Stimulated activated CD4-positive, alpha-beta T cell treated with anti-CD3 and anti-CD28 coated beads, Interleukin-4, amount 100 ng/mL, for 48 hours (primary cell): ENCODE results near the gene CTU2.

Experiments used
- DNase-seq, 2 donors: peaks; one replicate each; pipeline ENCODE4 v3.0.0-alpha.2; 2020; ENCODE audit warnings: low read depth in 2 of 2

The CTU2 gene

DNA sequence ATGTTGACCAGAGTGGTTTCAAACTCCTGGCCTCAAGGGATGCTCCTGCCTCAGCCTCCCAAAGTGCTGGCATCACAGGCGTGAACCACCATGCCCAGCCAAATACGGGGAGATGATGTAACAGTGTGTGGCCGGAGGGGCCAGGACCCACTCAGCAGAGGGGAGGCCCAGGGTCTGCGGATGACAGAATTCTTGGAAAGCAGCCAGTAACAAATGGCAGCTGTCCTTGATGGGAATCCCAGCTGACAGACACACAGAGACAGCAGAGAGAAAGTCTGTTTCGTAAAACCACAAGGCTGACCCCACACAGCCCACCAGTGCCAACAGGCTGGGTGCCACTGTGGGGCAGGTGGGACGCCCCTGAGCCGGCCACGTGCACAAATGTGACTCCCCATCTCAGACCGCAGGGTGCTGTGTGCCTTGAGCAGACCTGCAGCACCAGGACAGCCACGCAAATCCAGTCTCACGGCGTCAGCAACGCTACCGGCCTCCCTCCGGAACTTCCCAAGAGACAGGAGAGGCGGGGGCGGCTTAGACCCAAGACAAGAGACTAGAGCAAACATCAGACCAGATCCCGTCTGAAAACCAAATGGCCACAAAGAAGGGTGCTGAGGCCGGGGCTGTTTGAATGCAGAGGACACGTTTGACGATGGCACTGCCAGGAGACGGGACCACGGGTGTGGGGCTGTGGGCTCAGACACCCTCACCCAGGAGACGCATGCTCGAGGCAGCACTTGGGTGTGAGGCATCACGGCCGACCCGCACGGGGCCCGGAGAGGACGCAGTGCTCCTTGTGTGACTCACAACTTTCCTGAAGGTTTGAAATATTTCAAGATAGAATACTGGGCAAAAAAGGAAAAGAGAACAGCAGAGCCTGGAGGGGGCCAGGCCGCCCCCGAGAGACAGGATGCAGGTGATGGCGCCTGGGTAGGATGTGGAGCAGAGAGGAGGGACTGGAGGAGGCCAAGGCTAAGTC is 24.6 kb downstream of the CTU2 start:
- DNase-seq = no peak

DNA sequence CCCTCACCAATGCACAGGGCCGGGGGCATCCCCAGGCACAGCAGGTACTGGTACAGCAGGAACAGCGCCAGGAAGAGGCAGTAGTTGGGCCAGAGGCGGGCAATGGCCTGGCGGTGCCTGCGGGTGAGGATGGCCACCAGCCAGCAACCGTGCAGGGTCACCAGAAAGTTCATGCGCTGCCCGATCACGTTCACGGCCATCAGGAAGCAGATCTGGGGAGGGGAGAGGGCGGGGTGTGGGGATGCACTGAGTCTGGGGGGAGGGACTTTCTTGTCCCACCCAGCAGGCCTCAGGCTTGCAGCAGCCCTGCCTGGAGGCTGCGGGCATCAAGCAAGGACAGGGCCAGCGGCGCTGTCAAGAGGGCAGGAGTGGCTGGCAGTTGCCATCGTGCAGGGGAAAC is 25.4 kb downstream of the CTU2 start:
- no peak for DNase-seq

GRCh38 chr16:88732172-88732960 is 26.1 kb downstream of the CTU2 start:
- DNase-seq = no peak

- no peak for DNase-seq
Measured at GRCh38 chr16:88732961-88733294, 26.6 kb downstream of the CTU2 start.

DNA sequence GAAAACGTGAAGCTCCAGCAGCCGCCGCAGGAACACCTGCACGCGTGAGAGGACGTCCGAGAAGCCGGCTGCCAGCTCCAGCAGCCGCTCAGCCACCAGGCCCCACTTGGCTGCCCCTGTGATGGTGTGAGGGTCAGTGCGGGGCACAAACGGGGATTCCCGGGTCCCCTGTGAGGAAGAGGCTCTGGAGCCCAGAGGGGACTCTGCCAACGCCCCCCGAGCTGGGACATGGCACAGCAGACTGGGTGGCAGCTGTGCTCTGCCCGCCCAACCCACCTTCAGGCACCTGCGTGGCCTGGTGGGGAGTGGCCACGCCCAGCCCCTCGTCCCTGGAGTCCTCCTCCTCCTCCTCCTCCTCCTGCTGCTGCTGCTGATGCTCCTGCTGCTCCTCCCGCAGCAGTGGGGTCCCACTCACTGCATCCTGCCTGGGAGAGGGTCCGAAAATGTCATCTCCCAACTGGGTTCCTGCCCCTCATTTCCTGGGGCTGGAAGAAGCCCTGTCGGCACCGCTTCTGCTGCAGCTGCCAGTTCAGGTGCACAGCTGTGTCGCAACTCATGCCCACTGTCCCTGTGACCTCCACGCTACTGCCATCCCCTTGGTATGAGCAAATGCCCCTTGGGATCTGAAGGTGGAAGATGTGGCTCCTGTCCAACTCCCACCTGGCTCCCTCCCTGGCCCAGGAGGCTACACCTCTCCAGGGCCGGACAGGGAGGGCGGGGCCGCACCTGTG is 27.5 kb downstream of the CTU2 start:
- DNase-seq = no peak

- no peak for DNase-seq
Measured at GRCh38 chr16:88734361-88734728, 28.0 kb downstream of the CTU2 start.

DNA sequence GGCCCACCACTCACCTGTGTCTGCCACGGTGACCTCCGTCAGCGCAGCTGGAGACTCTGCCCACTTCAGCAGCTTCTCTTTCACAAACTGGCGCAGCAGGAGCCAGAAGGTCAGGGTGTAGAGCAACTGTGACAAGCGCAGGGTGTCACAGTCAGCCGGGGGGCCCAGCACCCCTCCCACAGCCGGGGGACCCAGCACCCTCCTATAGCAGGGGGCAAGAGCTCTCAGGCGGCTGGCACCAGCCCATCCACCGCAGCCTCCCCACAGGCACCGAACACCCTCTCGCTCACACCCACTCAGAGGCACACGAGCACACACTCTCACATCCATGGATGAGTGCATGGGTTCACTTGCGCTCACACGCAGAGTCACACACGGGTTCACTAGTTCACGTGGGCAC is 28.8 kb downstream of the CTU2 start:
- no peak for DNase-seq

- no peak for DNase-seq
Measured at GRCh38 chr16:88735616-88736015, 29.3 kb downstream of the CTU2 start.

DNA sequence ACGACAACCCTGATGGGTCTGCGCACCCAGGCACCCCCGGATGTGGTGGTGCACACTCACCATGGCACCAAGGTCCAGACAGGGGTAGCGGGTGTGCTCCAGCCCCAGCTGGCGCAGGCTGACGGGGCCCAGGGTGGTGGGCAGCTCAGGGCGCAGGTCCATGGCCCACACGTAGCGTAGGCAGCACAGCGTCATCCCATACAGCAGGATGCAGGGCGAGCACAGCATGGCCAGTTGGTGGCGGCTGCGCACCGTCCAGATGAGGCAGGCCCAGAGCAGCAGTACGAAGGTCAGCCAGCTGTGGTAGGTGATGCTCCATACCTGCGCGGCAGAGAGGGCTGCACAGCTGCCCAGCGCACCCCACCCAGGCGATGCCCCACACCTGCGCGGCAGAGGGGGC is 29.8 kb downstream of the CTU2 start:
- DNase-seq = no peak

GRCh38 chr16:88736496-88736895 is 30.2 kb downstream of the CTU2 start:
- no peak for DNase-seq

DNA sequence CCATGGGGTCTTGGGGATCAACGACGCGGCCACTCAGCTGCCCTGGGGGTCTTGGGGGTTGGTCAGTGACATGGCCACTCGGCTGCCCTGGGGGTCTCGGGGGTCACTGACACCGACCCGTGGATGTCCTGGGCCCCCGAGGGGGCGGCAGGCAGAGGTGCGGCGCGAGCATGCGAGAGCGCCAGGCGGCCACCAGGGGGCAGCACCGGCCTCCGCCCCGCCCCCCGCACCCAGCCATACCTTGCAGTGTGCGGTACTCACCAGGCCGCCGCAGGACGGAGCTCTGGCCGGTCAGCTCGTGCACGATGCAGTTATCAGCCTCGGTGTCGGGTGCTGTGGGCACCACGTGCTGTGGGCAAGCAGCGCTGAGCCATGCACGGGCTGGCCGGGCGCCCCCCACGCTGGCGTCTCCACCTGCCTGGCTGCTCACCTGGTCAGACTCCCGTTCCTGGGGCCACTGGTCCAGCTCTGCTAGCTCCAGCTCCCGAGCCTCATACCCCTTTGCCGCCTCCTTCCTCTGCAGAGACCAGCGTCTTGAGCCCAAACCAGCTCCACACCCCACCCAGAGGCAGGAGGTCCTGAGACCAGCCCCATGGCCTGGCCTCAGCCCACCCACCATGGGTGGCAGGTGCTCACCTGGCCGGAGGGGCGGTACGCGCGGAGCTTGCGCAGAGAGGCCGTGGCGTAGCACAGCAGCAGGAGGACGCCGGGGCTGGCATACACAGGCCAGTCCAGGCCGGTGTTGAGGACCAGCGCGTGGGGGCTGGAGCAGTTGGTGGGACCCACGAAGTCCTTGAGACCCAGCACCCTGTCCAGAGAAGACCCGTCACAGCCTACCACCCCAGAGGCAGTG is 31.2 kb downstream of the CTU2 start:
- peak; percentile 51 to 63 for DNase-seq

DNA sequence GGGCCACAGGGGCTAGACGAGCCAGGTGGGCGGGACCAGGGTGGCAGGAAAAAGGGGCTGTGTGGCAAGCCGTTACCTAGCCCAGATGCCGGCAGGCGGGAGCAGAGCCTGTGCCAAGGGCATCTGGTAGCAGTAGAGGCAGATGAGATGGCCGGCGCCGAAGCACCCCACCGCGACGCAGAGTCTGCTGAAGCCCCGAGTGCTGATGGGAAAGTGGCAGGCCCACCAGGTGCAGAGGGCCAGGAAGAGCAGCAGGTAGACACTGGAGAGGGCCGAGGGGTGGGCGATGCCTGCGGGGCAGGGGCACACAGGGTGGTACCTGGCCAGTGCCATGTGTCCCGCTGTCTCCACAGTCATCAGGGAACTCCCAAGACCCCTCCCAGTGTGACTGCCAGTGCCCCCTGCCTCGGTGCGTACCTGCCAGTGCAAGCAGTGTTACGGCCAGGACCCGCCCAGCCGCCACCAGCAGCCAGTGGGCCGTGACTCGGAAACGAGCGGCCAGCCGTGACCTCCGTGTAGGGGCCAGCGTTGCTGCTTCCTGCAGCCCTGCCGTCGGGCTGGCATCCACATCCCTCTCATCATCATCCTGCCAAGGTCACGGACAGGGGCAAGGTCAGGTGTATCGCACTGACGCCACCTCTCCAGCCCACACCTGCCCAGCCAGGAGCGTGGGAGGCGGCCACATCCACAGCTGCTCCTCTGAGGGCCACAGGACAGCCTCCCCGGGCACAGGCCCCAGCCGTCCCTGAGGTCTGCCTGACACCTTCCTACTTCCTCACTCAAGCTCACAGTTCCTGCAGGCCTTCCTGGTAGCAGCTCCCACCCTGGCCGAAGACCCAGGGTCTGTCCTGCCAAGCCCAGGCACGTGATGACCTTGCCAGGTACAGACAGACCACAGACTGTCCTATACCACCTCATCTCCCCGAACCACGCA is 32.1 kb downstream of the CTU2 start:
- DNase-seq = no peak

- no peak for DNase-seq
Measured at GRCh38 chr16:88739139-88739976, 33.1 kb downstream of the CTU2 start.

GRCh38 chr16:88739977-88740726 is 33.8 kb downstream of the CTU2 start:
- no peak for DNase-seq

DNA sequence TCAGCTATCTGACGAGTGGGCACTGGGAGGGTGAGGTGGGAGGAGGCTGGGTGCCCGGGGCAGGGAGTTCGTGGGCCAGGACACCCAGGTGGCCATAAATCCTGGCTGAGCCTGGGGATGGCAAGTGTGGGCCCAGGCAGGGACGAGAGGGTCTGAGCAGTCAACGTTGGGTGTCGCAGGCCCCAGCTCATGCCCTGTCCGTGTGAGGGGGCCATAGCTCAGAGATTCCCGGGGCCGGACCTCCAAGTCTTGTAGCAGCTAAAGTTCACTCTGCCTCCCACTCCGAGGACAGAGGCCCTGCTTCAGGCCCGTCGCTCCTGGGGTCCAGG is 34.4 kb downstream of the CTU2 start:
- DNase-seq = no peak

GRCh38 chr16:88741368-88741767 is 35.1 kb downstream of the CTU2 start:
- DNase-seq = no peak

DNA sequence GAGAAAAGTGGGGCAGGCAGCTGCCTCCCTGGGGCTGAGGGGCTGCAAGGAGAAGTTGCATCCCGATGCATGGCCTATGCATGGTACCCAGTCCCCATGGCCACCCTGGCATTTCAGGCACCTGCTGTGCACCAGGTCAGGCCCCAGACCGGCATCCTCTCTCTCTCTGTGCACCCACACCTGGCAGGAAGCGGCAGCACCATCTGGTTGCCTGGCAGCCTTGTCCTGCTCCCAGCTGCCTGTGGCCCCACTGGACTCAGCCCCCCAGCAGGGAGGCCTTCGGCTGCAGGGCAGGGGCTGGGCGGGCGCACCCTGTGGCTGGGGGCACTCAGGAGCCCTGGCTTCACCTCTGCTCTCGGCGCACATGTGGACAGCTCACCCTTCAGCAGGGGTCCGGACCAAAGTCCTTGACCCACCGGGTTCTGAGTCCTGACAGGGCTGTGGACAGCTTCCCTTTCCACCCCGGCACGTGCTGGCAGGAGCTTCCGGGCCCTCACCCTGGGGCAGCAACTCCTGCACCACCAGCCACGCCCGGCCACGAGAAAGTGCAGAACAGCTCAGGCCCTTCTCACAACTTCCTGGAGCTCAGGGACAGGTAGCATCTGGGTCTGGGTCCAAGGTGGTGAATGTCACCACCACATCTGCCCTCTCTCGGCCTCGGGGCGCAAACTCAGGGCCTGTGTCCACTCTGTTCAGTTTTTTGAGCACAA is 36.7 kb downstream of the CTU2 start:
- no peak for DNase-seq
